ENCODE measurements around the gene SLC17A7. TPM values are rescaled to one million over a fixed set of nuclear protein-coding genes. Genes with fewer than 3 reads are reported as not detected.

The SLC17A7 gene
- total RNA-seq: 0.14 TPM in 1 of 2 replicates, not detected in the other

GRCh38 chr19:49441210-49441959 lies at the start of gene SLC17A7:
Gene SLC17A7 (minus strand): TSS chr19:49441527. CDS start chr19:49441379, 148 bp downstream.

GRCh38 chr19:49487277-49488045 lies 46.1 kb upstream of the SLC17A7 start, which contains the start of gene RPL13A:
Gene RPL13A (plus strand): TSS chr19:49487608. CDS start chr19:49487630, 22 bp downstream.

GRCh38 chr19:49473868-49474541 lies 32.7 kb upstream of the SLC17A7 start, which contains the start of gene FLT3LG:
Gene FLT3LG (plus strand): TSS chr19:49474215. CDS start chr19:49474640, 425 bp downstream.

GRCh38 chr19:49453013-49453756 lies 11.9 kb upstream of the SLC17A7 start, which contains the start of gene ALDH16A1:
Gene ALDH16A1 (plus strand): TSS chr19:49453225. CDS start chr19:49453332, 107 bp downstream.

GRCh38 chr19:49451430-49452181 lies 10.3 kb upstream of the SLC17A7 start, which contains the start of gene PIH1D1:
Gene PIH1D1 (minus strand): TSS chr19:49451814. CDS start chr19:49451574, 240 bp downstream.

GRCh38 chr19:49425178-49425577 lies 16.1 kb downstream of the SLC17A7 start, which contains the start of gene GFY:
Gene GFY (plus strand): TSS chr19:49425388. CDS start chr19:49426431, 1,043 bp downstream.

GRCh38 chr19:49423071-49423984 lies 18.0 kb downstream of the SLC17A7 start, which contains the start of gene PTH2:
Gene PTH2 (minus strand): TSS chr19:49423441. CDS start chr19:49423339, 102 bp downstream.

GRCh38 chr19:49387936-49388372 lies 53.4 kb downstream of the SLC17A7 start, which contains the start of gene KASH5:
Gene KASH5 (plus strand): TSS chr19:49388249. CDS start chr19:49390884, 2,635 bp downstream.

Other genes with a start within 250 kb of the SLC17A7 start
- gene SLC6A16, start 116.3 kb downstream of the SLC17A7 start, total RNA-seq: not detected in 2 replicates
- not detected in 2 replicates for gene CD37, start 106.1 kb downstream of the SLC17A7 start, total RNA-seq
- gene TEAD2, start 79.1 kb downstream of the SLC17A7 start, total RNA-seq: 29.8 and 32.4 TPM in 2 replicates
- gene DKKL1, start 77.7 kb downstream of the SLC17A7 start, total RNA-seq: 0.14 TPM in 1 of 2 replicates, not detected in the other
- gene KASH5, start 53.3 kb downstream of the SLC17A7 start, total RNA-seq: not detected in 2 replicates
- gene PTH2, start 18.1 kb downstream of the SLC17A7 start, total RNA-seq: not detected in 2 replicates
- gene GFY, start 16.1 kb downstream of the SLC17A7 start, total RNA-seq: not detected in 2 replicates
- gene PIH1D1, start 10.3 kb upstream of the SLC17A7 start, total RNA-seq: 96.7 and 106 TPM in 2 replicates
- 37.9 and 44.0 TPM in 2 replicates for gene ALDH16A1, start 11.7 kb upstream of the SLC17A7 start, total RNA-seq
- gene FLT3LG, start 32.7 kb upstream of the SLC17A7 start, total RNA-seq: 0.46 and 0.49 TPM in 2 replicates
- 3,198 and 3,252 TPM in 2 replicates for gene RPL13A, start 46.1 kb upstream of the SLC17A7 start, total RNA-seq
- 4,387 and 4,926 TPM in 2 replicates for gene RPS11, start 54.9 kb upstream of the SLC17A7 start, total RNA-seq
- 23.0 and 27.2 TPM in 2 replicates for gene FCGRT, start 71.1 kb upstream of the SLC17A7 start, total RNA-seq
- 2.3 and 4.7 TPM in 2 replicates for gene RCN3, start 86.5 kb upstream of the SLC17A7 start, total RNA-seq
- 57.1 and 61.2 TPM in 2 replicates for gene NOSIP, start 139.0 kb upstream of the SLC17A7 start, total RNA-seq
- 7.6 and 10.0 TPM in 2 replicates for gene PRRG2, start 139.8 kb upstream of the SLC17A7 start, total RNA-seq
- gene PRR12, start 149.7 kb upstream of the SLC17A7 start, total RNA-seq: 7.2 and 10.9 TPM in 2 replicates
- 33.0 and 49.2 TPM in 2 replicates for gene RRAS, start 198.6 kb upstream of the SLC17A7 start, total RNA-seq
- gene SCAF1, start 200.7 kb upstream of the SLC17A7 start, total RNA-seq: 37.4 and 48.1 TPM in 2 replicates
- 78.1 and 95.4 TPM in 2 replicates for gene IRF3, start 224.3 kb upstream of the SLC17A7 start, total RNA-seq
- 24.6 and 27.9 TPM in 2 replicates for gene BCL2L12, start 224.4 kb upstream of the SLC17A7 start, total RNA-seq
- 236 and 309 TPM in 2 replicates for gene PRMT1, start 235.7 kb upstream of the SLC17A7 start, total RNA-seq
- gene ADM5, start 248.1 kb upstream of the SLC17A7 start, total RNA-seq: 2.0 and 2.1 TPM in 2 replicates
- gene CPT1C, start 249.6 kb upstream of the SLC17A7 start, total RNA-seq: 0.33 and 2.1 TPM in 2 replicates

All from airway epithelial cell (primary cell).